ENCODE data around the gene SEC61A1.

Gene SEC61A1

GRCh38 chr3:128050597-128050996 lies 1.6 kb upstream of the SEC61A1 start:
- no peak for ATAC-seq
- TF ChIP-seq ESRRG (CRISPR knock-in tag; IDR thresholded peaks at IDR 0.05) (no peak), POU6F1 (CRISPR knock-in tag; IDR thresholded peaks at IDR 0.05; ENCODE audit: borderline replicate concordance, low read depth) (no peak)

GRCh38 chr3:128051459-128051836 lies 789 bp upstream of the SEC61A1 start:
- TF ChIP-seq ZC3H10 (CRISPR knock-in tag; IDR thresholded peaks at IDR 0.05) (no peak), ZNF8 (CRISPR knock-in tag; IDR thresholded peaks at IDR 0.05) (no peak), PPARA (CRISPR knock-in tag; IDR thresholded peaks at IDR 0.05; ENCODE audit: borderline replicate concordance) (no peak), TCF4 (CRISPR knock-in tag; IDR thresholded peaks at IDR 0.05; ENCODE audit: borderline replicate concordance) (no peak), ISL1 (CRISPR knock-in tag; IDR thresholded peaks at IDR 0.05) (no peak), CREB5 (CRISPR knock-in tag; IDR thresholded peaks at IDR 0.05; ENCODE audit: low read depth) (no peak), ZNF70 (CRISPR knock-in tag; IDR thresholded peaks at IDR 0.05) (no peak), RARB (CRISPR knock-in tag; IDR thresholded peaks at IDR 0.05) (no peak), SNAI2 (CRISPR knock-in tag; IDR thresholded peaks at IDR 0.05) (no peak), OSR1 (CRISPR knock-in tag; IDR thresholded peaks at IDR 0.05) (no peak), PATZ1 (CRISPR knock-in tag; IDR thresholded peaks at IDR 0.05; ENCODE audit: borderline replicate concordance) (no peak), TSHZ2 (CRISPR knock-in tag; IDR thresholded peaks at IDR 0.05) (no peak), BACH2 (CRISPR knock-in tag; IDR thresholded peaks at IDR 0.05; ENCODE audit: borderline replicate concordance) (no peak), ARNTL (CRISPR knock-in tag; IDR thresholded peaks at IDR 0.05; ENCODE audit: borderline replicate concordance, low read depth) (no peak), ZNF565 (CRISPR knock-in tag; conservative IDR thresholded peaks at IDR 0.05; ENCODE audit: low read depth) (no peak), CSDC2 (CRISPR knock-in tag; IDR thresholded peaks at IDR 0.05) (no peak)
- ATAC-seq: peak; percentile 23

- peak; percentile 7; the same call in 2 of the 3 replicates for ATAC-seq
These were observed 536 bp downstream of the SEC61A1 start for GRCh38 chr3:128052595-128053351.

More at GRCh38 chr3:128052595-128053351, 536 bp downstream of the SEC61A1 start:
- TF ChIP-seq ESRRG (CRISPR knock-in tag; IDR thresholded peaks at IDR 0.05) (no peak), GLIS3 (CRISPR knock-in tag; IDR thresholded peaks at IDR 0.05) (no peak), RARB (CRISPR knock-in tag; IDR thresholded peaks at IDR 0.05) (no peak), ZNF8 (CRISPR knock-in tag; IDR thresholded peaks at IDR 0.05) (no peak), TOX (CRISPR knock-in tag; IDR thresholded peaks at IDR 0.05; ENCODE audit: borderline replicate concordance) (no peak), ISL1 (CRISPR knock-in tag; IDR thresholded peaks at IDR 0.05) (no peak), TSHZ2 (CRISPR knock-in tag; IDR thresholded peaks at IDR 0.05) (no peak), BACH2 (CRISPR knock-in tag; IDR thresholded peaks at IDR 0.05; ENCODE audit: borderline replicate concordance) (no peak), ZNF70 (CRISPR knock-in tag; IDR thresholded peaks at IDR 0.05) (no peak), OSR1 (CRISPR knock-in tag; IDR thresholded peaks at IDR 0.05) (no peak), SNAI2 (CRISPR knock-in tag; IDR thresholded peaks at IDR 0.05) (no peak), ZFP30 (CRISPR knock-in tag; IDR thresholded peaks at IDR 0.05) (no peak)

Data from SK-N-SH treated with all-trans-retinoic acid at 6 μM for 48 hours (cell line).